COR-L47 (cell line): Measurements from ENCODE around the gene TTLL6.
A peak's percentile ranks its signal among the peaks of the same experiment; 100 is the strongest.

Experiments
- DNase-seq: peaks from one replicate; lab custom pipeline; 2025; lab: John Stamatoyannopoulos, UW

TTLL6 gene

GRCh38 chr17:48760411-48760810 lies 56.6 kb downstream of the TTLL6 start:
- DNase-seq = no peak

GRCh38 chr17:48759288-48759687 lies 57.7 kb downstream of the TTLL6 start:
- no peak for DNase-seq

GRCh38 chr17:48757524-48757961 lies 59.5 kb downstream of the TTLL6 start:
- DNase-seq = peak; percentile 3

GRCh38 chr17:48756830-48757251 lies 60.2 kb downstream of the TTLL6 start:
- peak; percentile 84 for DNase-seq

GRCh38 chr17:48755356-48755755 lies 61.7 kb downstream of the TTLL6 start:
- DNase-seq = no peak

- DNase-seq = no peak
These were observed 62.3 kb downstream of the TTLL6 start for GRCh38 chr17:48754500-48755261.

- no peak for DNase-seq
These were observed 63.1 kb downstream of the TTLL6 start for GRCh38 chr17:48753794-48754499.

GRCh38 chr17:48752399-48753288 lies 64.4 kb downstream of the TTLL6 start:
- no peak for DNase-seq

GRCh38 chr17:48751733-48752398 lies 65.2 kb downstream of the TTLL6 start:
- DNase-seq = no peak

GRCh38 chr17:48751172-48751571 lies 65.9 kb downstream of the TTLL6 start:
- DNase-seq = no peak

GRCh38 chr17:48749621-48750553 lies 67.1 kb downstream of the TTLL6 start:
- no peak for DNase-seq

- DNase-seq = no peak
These were observed 68.1 kb downstream of the TTLL6 start for GRCh38 chr17:48748718-48749566.

GRCh38 chr17:48747445-48748363 lies 69.3 kb downstream of the TTLL6 start:
- no peak for DNase-seq

- DNase-seq = no peak
These were observed 70.0 kb downstream of the TTLL6 start for GRCh38 chr17:48746916-48747444.

GRCh38 chr17:48745381-48746275 lies 71.4 kb downstream of the TTLL6 start:
- DNase-seq = peak; percentile 42

- DNase-seq = no peak
These were observed 76.5 kb downstream of the TTLL6 start for GRCh38 chr17:48740537-48740936.

GRCh38 chr17:48738803-48739526 lies 78.1 kb downstream of the TTLL6 start:
- DNase-seq = no peak
